H1 (cell line): Measurements from ENCODE around the gene RETSAT. TPM values are rescaled to one million over a fixed set of nuclear protein-coding genes. Genes with fewer than 3 reads are reported as not detected.

Experiments used
- GABPA ChIP-seq: IDR thresholded peaks from 2 replicates; pipeline ENCODE4 v1.6.1; 2011; ENCODE audit warnings: mild to moderate bottlenecking, low read length, moderate library complexity, borderline replicate concordance; ENCODE audit not compliant: insufficient read depth
- RNF2 ChIP-seq: fragments of 200-900, 300-1000 bp; sonication (generic); IDR thresholded peaks from 2 replicates; pipeline ENCODE4 v1.7.1; 2016; ENCODE audit warnings: borderline replicate concordance, low read depth, mild to moderate bottlenecking, antibody characterized with exemption, low read length; ENCODE audit not compliant: poor library complexity, severe bottlenecking; ENCODE audit errors: missing control alignments
- polyA plus RNA-seq, 7 experiments: library from polyadenylated mRNA; depleted of rRNA in 3 of 7; stranded (reverse) in 5 of 7; unstranded in 2 of 7; fragments of >200 nt in 5 of 7; fragments of 200-250 nt in 2 of 7; gene quantifications; 1 replicate in 5 of 7; 2 replicates in 1 of 7; 4 replicates in 1 of 7; pipeline versions ENCODE4 v1.2.1 to v1.2.3, GENCODE V29; 2011 to 2013; ENCODE audit warnings: missing spikeins in 2 of 7, mixed read lengths in 2 of 7
- total RNA-seq: library from RNA; stranded (reverse); fragmentation: NEBNext Ultra II Directional; extraction: Animal tissue kit (Norgen Biotek cat#: 25700); gene quantifications from 2 replicates; pipeline ENCODE4 v1.2.1, GENCODE V29; 2021

RETSAT gene
- total and polyA plus RNA-seq, 2 of the 8 experiments (the other 6 are each of a cell fraction or from before 2014, with no cell fraction given), result 15.8 to 16.7 TPM

- TF ChIP-seq GABPA (no peak), RNF2 (no peak)
- TF ChIP-seq, all 59 proteins: peak for 0
Measured at GRCh38 chr2:85327160-85327821, 27.0 kb downstream of the RETSAT start (continued).
